Calu3 (cell line): ENCODE data around the gene SHMT2. TPM values are rescaled to one million over a fixed set of nuclear protein-coding genes. Genes with fewer than 3 reads are reported as not detected.

ENCODE experiments used
- BruUV-seq: library from RNA; stranded (reverse); fragments of 400-500 nt; replicated peaks from 2 replicates; lab custom pipeline; 2021; lab: Mats Ljungman, UMichigan
- CTCF ChIA-PET: fragments of 300-600 bp; sonication (Branson Sonifier 250); formaldehyde crosslinking; loops from one replicate; lab custom pipeline; 2022; ENCODE audit warnings: antibody characterized with exemption; lab: Charles Lee
- DNase-seq: peaks from one replicate; pipeline ENCODE4 v3.0.0; 2022
- H3K27ac Mint-ChIP-seq: one replicate; pipeline ENCODE4 v1.8.0; 2022; ENCODE audit warnings: mixed read lengths; ENCODE audit not compliant: unreplicated experiment
- H3K27me3 Mint-ChIP-seq: one replicate; pipeline ENCODE4 v1.8.0; 2022; ENCODE audit warnings: mixed read lengths; ENCODE audit not compliant: unreplicated experiment
- H3K36me3 Mint-ChIP-seq: one replicate; pipeline ENCODE4 v1.8.0; 2022; ENCODE audit warnings: mild to moderate bottlenecking, moderate library complexity, mixed read lengths; ENCODE audit not compliant: insufficient read depth, unreplicated experiment
- H3K4me1 Mint-ChIP-seq: one replicate; pipeline ENCODE4 v1.8.0; 2022; ENCODE audit warnings: mild to moderate bottlenecking, low read depth, mixed read lengths; ENCODE audit not compliant: unreplicated experiment
- H3K4me3 Mint-ChIP-seq: one replicate; pipeline ENCODE4 v1.8.0; 2022; ENCODE audit warnings: mild to moderate bottlenecking, low read depth, moderate library complexity, mixed read lengths; ENCODE audit not compliant: unreplicated experiment
- H3K9me3 Mint-ChIP-seq: one replicate; pipeline ENCODE4 v1.8.0; 2022; ENCODE audit warnings: low read depth, mixed read lengths; ENCODE audit not compliant: unreplicated experiment
- CTCF ChIP-seq: fragments of 200-600 bp; IDR thresholded peaks from one replicate; pipeline ENCODE4 v1.8.0; 2022; ENCODE audit warnings: antibody characterized with exemption; ENCODE audit not compliant: unreplicated experiment
- intact Hi-C: fragments of 100-400 bp; cut with micrococcal nuclease; formaldehyde crosslinking; loops from one replicate; pipeline ENCODE4 v1.10.0; 2022; ENCODE audit not compliant: unreplicated experiment
- total RNA-seq: library from RNA; stranded (reverse); gene quantifications from 2 replicates; pipeline ENCODE4 v1.2.3, GENCODE V29; 2022

SHMT2 gene
- total RNA-seq, 1 experiment from 2014 or later = 243 TPM

- Mint-ChIP-seq H3K4me3 (peak overlapping the region; percentile 98), H3K27ac (peak overlapping the region; percentile 99), H3K9me3 (no peaks in the 10 kb centered on the region), H3K4me1 (peaks cover 39% of the 10 kb centered on the region), H3K36me3 (peaks cover 56% of the 10 kb centered on the region), H3K27me3 (peaks cover 41% of the 10 kb centered on the region)
- TSS peak; percentile 90 for BruUV-seq
- no peak for DNase-seq
- CTCF ChIA-PET = interaction anchor here (0.6 to 2.4 kb wide), 8 partner anchors 10 to 524 kb away, joined by 3 to 26 read pairs (median 12); partner anchors contain the start of gene NXPH4
- no peak for TF ChIP-seq CTCF
- intact Hi-C loops = no loop called here
These were observed 371 bp upstream of the SHMT2 start for GRCh38 chr12:57229046-57229633.

DNA sequence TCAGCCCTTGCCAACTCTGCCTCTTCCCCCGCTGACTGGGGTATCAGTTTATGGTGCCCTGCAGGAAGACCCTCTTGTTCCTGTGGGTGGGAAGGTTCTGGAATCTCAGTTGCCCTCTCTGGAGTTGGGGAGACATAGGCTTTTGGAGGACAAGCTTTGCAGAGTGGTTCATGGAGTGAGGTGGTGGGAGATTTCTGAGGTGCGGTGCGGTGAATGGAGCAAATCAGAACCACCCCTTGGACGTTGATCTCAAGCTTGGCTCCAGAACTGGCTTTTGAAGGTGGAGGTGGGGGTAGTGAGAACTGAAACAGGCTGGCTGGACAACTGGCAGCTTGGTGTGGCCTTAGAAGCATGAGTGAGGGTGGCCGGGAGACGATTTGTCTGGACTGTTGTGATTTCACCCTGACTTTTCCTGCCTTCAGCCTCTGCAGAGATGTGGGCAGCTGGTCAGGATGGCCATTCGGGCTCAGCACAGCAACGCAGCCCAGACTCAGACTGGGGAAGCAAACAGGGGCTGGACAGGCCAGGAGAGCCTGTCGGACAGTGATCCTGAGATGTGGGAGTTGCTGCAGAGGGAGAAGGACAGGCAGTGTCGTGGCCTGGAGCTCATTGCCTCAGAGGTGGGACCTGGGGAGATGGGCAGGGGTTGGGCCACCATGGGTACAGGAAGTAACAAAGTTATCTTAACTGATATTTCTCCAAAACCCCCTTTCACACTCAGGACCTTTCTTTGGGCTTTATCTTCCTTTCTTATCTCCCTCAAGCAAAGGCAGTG lies 1.1 kb downstream of the SHMT2 start:
- H3K4me1 Mint-ChIP-seq = peaks cover 39% of the 10 kb centered on the region
- H3K4me3 Mint-ChIP-seq = peak overlapping the region; percentile 98
- no TSS peak for BruUV-seq
- H3K27ac Mint-ChIP-seq = peak overlapping the region; percentile 99
- intact Hi-C loops = no loop called here
- H3K36me3 Mint-ChIP-seq = peaks cover 64% of the 10 kb centered on the region
- CTCF ChIA-PET = interaction anchor here (0.6 to 2.4 kb wide), 6 partner anchors 9 to 597 kb away, joined by 3 to 26 read pairs (median 12); partner anchors contain the start of gene NXPH4
- DNase-seq = no peak
- H3K27me3 Mint-ChIP-seq = peaks cover 27% of the 10 kb centered on the region
- no peaks in the 10 kb centered on the region for H3K9me3 Mint-ChIP-seq
- TF ChIP-seq CTCF = no peak

DNA sequence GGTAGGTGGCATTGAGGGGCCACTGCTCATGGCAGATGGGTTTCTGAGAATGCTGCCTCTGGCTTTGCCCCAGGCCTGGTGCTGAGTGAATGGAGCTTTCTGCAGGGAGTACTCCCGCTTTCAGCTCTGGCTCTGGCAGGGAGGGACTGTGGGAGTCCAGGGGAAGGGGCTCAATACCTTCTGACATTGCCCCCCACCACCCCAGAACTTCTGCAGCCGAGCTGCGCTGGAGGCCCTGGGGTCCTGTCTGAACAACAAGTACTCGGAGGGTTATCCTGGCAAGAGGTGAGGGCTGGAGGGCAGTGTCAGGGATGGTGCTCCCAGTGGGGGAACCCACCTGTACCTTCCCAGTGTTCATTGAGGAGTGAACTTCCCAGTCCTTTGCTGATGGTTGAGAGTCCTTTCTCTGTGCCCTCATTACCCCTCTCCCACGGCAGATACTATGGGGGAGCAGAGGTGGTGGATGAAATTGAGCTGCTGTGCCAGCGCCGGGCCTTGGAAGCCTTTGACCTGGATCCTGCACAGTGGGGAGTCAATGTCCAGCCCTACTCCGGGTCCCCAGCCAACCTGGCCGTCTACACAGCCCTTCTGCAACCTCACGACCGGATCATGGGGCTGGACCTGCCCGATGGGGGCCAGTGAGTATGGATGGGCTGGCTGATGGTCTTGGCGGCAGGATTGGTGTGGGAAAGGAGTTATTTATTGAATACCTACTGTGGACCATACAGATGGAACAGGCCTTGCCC lies 1.9 kb downstream of the SHMT2 start:
- no TSS peak for BruUV-seq
- Mint-ChIP-seq H3K36me3 (peaks cover 73% of the 10 kb centered on the region), H3K4me1 (peaks cover 35% of the 10 kb centered on the region), H3K4me3 (peak overlapping the region; percentile 98), H3K9me3 (no peaks in the 10 kb centered on the region), H3K27ac (peak overlapping the region; percentile 99), H3K27me3 (peaks cover 18% of the 10 kb centered on the region)
- TF ChIP-seq CTCF = no peak
- CTCF ChIA-PET = interaction anchor here (2.0 to 2.4 kb wide), 2 partner anchors 11 to 18 kb away, joined by 6 to 26 read pairs; no protein-coding TSS in a partner anchor
- DNase-seq = no peak
- intact Hi-C loops = no loop called here

DNA sequence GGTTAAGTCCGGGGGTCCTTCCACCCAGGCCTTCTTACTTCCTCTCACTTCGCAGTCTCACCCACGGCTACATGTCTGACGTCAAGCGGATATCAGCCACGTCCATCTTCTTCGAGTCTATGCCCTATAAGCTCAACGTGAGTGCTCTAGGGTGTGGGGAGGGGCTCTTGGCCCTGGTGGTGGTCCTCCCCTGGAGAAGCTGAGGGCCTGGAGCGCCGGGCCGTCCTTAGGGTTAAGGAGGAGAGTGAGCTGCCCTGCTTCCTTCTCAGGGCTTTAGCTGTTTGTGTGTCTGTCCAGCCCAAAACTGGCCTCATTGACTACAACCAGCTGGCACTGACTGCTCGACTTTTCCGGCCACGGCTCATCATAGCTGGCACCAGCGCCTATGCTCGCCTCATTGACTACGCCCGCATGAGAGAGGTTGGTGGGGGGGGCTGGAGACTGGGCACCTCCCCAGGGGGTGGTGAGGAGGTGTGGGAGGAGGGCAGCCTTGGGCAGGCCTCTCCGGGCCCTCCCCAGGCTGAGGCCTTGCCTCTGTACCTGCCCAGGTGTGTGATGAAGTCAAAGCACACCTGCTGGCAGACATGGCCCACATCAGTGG lies 2.7 kb downstream of the SHMT2 start:
- no peak for TF ChIP-seq CTCF
- Mint-ChIP-seq H3K4me3 (no peak overlapping the region), H3K36me3 (peaks cover 79% of the 10 kb centered on the region), H3K27ac (no peak overlapping the region), H3K9me3 (no peaks in the 10 kb centered on the region), H3K4me1 (peaks cover 28% of the 10 kb centered on the region), H3K27me3 (peaks cover 10% of the 10 kb centered on the region)
- CTCF ChIA-PET = interaction anchor here (1.0 to 2.0 kb wide), 2 partner anchors 10 to 19 kb away, joined by 6 to 7 read pairs; no protein-coding TSS in a partner anchor
- no peak for DNase-seq
- no TSS peak for BruUV-seq
- intact Hi-C loops = no loop called here
